Measurements from ENCODE around the gene ACYP2.
A peak's percentile ranks its signal among the peaks of the same experiment; 100 is the strongest.
"Not testable (repeated sequence)": the region's sequence is repeated elsewhere in the genome, so short reads cannot be mapped to it uniquely, and the experiment has no call there.

The ACYP2 gene

DNA sequence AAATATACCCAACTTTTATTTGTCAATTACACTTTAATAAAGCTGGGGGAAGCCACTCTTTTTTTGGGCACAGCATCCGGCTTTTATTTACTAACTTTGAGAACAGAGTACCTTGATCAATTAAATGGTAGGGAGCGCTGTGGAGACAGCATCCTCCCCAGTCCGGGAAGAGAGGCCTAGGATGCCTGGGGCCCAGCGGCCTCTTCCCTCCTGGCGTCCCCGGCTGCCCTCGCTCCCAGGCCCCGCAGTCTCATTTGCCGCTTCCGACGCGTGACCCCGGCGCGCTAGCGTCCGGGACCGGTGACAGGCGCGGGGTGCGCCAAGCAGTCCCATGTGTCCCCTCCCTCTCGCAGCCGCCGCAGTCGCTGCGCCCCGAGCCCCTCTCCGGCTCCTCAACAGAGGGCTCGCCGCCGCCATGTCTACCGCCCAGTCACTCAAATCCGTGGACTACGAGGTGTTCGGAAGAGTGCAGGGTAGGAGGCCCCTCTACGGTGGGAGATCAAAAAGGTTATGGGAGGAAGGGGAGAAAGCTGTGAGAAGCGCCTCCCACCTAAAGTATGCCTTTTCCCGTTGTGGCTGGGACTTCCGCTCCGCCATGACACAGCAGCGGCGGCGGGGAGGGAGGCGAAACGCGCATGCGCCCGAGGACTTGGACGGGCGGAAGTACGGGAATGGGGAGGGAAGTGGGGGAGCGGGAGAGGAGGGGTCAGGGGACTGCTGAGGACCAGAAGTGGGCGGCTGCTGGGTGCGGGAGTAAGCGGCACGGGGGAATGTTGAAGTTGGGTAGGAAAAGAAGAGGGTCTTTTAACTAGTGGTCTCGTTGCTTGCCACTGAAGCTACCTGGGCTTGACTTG is at the start of gene ACYP2:
Gene ACYP2, plus strand, starts transcription at position 332 of the 854 bp plus-strand sequence.
- DNase-seq = peak; percentile 94
- in situ Hi-C loops (cut with MboI; ENCODE audit: low pct_unique_long_range_greater_than_20kb, low sequenced_read_pairs) = no loop called here

DNA sequence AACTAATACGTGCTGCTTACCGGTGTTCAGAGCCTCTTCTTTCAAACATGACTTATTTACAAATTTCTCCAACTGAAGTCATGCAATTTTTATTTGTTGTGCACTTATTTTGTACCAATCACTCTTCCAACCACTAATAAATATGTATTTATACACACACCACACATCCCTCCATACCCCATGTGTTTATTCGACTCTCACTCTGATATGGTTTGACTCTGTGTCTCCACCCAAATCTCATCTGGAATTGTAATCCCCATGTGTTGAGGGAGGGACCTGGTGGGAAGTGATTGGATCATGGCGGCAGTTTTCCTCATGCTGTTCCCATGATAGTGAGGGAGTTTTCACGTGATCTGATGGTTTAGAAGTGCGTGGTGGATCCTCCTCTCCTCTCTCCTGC is 49.5 kb upstream of the ACYP2 start:
- in situ Hi-C loops (cut with MboI; ENCODE audit: low pct_unique_long_range_greater_than_20kb, low sequenced_read_pairs) = no loop called here
- no peak for DNase-seq

DNA sequence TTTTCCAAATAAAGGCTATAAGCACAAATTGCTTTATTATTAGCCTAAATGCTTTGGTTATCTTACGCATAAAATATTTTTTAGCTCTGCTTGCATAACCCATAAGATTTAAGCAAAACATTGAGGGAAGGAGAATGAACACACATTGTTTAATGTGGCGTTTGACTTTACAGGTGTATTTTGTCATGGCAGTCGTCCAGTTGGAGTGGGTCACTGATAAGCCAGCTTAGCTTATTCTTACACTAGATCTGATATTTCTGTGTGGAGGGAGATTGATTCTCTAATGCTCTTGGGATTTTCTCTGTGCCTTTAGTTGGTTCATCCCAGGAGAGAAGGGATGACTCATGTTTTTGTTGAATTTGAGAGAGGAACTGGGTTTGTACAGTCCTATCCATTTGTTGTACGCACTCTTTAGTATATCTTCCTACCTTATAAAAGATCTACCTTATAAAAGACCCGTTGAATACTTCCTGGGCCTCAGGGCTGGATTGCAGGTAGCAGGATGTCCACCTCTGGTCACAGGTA is 47.5 kb upstream of the ACYP2 start:
- in situ Hi-C loops (cut with MboI; ENCODE audit: low pct_unique_long_range_greater_than_20kb, low sequenced_read_pairs) = no loop called here
- DNase-seq = no peak

- DNase-seq; in situ Hi-C loops (cut with MboI; ENCODE audit: low pct_unique_long_range_greater_than_20kb, low sequenced_read_pairs): not testable (repeated sequence)
Measured at GRCh38 chr2:54072483-54072882, 42.9 kb upstream of the ACYP2 start.

- DNase-seq = no peak
- in situ Hi-C loops (cut with MboI; ENCODE audit: low pct_unique_long_range_greater_than_20kb, low sequenced_read_pairs) = no loop called here
Measured at GRCh38 chr2:54073796-54074195, 41.6 kb upstream of the ACYP2 start.

GRCh38 chr2:54074606-54075341 is 40.6 kb upstream of the ACYP2 start:
- in situ Hi-C loops (cut with MboI; ENCODE audit: low pct_unique_long_range_greater_than_20kb, low sequenced_read_pairs) = no loop called here
- DNase-seq = no peak

DNA sequence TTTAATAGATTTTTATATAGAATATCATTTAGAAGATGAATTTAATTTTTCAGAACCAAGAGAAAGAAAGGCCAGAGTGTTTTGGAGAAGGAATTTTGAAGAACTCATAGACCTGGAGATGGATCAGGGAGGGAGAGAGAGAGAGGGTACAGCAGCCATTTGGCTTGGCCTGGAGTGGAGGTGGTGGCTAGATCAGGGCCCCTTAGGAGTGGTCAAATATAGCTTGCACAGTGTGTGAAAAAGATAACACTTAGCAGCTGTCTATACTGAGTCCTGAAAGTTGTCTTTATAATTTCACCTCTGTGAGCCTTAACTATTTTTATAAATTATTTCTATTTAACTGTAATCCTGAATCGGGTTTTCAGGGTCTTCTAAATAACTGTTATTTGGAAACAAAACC is 38.8 kb upstream of the ACYP2 start:
- DNase-seq = no peak
- in situ Hi-C loops (cut with MboI; ENCODE audit: low pct_unique_long_range_greater_than_20kb, low sequenced_read_pairs) = no loop called here

- in situ Hi-C loops (cut with MboI; ENCODE audit: low pct_unique_long_range_greater_than_20kb, low sequenced_read_pairs) = no loop called here
- DNase-seq = peak; percentile 37
Measured at GRCh38 chr2:54077088-54077900, 38.1 kb upstream of the ACYP2 start.

DNA sequence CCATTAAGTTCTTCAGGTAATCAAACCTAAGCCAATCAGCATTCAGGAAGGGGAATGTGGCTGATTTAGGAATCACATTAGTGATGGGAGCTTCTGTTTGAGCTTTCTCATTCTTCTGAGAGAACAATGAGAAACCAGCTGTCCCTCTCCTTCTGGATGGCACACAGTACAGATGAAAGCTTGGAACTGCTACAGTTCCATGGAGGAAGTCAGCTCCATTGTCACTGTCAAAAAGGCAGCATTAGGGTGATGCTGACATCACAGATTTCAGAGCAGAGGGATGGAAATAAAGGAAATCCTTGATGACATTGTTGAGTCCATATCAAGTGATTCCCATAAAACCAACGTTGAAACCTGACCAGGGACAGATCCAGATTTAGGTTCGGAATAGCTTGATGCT is 36.1 kb upstream of the ACYP2 start:
- no peak for DNase-seq
- in situ Hi-C loops (cut with MboI; ENCODE audit: low pct_unique_long_range_greater_than_20kb, low sequenced_read_pairs) = no loop called here

DNA sequence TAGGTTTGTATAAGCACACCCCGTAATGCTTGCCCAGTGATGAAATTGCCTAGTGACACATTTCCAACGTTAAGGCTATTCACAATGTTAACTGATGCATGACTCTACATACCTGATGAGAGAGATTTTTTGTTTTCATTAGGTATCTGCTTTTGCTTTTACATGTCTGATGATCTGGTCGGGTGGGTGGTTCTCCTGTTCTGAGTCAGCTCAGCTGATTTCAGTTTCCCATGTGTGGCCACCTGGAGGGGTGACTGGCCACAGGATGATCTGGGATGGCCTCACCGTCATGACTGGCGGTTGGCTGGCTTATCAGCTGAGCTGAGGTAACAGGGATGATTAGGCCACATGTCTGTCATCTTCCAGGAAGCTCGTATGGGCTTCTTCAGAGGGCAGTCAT is 33.8 kb upstream of the ACYP2 start:
- in situ Hi-C loops (cut with MboI; ENCODE audit: low pct_unique_long_range_greater_than_20kb, low sequenced_read_pairs) = no loop called here

DNA sequence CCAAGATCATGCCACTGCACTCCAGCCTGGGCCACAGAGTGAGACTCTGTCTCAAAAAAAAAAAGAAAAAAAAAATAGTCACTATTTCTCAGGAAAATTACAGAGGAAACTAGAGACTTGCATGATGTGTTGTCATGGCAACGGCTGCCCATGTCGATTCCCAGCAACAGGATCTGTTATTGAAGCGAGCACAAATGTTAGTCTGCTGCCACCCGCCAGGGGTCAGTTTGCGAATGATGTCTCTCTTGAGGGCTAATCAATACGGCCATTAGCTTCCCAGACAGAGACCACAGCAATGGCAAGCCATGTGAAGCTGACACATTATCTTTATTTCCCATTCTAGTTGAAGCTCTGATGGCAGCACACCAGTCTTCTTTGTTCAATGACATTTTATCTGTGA is 32.4 kb upstream of the ACYP2 start:
- in situ Hi-C loops (cut with MboI; ENCODE audit: low pct_unique_long_range_greater_than_20kb, low sequenced_read_pairs) = no loop called here

More for the DNA sequence above, 33.8 kb upstream of the ACYP2 start:
- no peak for DNase-seq

GRCh38 chr2:54083445-54083844 is 32.0 kb upstream of the ACYP2 start:
- in situ Hi-C loops (cut with MboI; ENCODE audit: low pct_unique_long_range_greater_than_20kb, low sequenced_read_pairs) = no loop called here
- DNase-seq = no peak

More for the DNA sequence above, 32.4 kb upstream of the ACYP2 start:
- DNase-seq = no peak

DNA sequence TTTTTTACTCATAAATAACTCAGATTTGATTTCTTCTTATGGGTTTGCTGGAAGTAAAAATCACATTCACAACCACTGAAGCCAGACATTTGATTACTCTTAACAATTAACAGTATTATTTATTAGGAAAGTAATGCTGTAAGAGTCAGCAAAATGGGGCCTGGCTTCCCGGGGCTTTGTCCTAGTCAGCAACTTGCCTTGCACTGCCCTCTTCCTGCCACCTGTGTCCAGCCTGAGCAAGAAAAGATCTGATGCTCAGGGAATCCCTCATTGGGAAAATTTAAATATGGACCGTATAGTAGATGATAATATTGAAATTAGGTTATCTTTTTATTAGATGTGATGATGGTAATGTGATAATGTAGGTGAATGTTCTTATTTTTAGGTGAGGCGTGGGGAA is 30.8 kb upstream of the ACYP2 start:
- DNase-seq = no peak
- in situ Hi-C loops (cut with MboI; ENCODE audit: low pct_unique_long_range_greater_than_20kb, low sequenced_read_pairs) = no loop called here

- no peak for DNase-seq
- in situ Hi-C loops (cut with MboI; ENCODE audit: low pct_unique_long_range_greater_than_20kb, low sequenced_read_pairs) = no loop called here
Measured at GRCh38 chr2:54085069-54085468, 30.3 kb upstream of the ACYP2 start.

DNA sequence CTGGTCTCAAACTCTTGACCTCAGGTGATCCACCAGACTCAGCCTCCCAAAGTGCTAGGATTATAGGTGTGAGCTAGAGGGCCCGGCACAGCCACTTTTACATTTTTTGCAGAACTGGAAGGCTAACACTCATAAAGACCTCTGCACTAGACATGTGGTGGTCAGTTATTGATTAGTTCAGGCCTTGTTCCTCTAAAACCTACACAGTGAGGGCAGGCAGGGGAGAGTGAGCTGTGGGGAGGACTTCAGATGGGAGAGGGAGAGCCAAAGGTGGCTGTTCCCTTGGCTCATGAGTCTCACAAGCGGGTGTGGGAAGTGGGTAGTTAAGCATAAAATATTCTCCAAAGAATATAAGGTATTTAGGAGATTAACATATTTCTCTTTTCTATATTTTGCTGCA is 29.3 kb upstream of the ACYP2 start:
- in situ Hi-C loops (cut with MboI; ENCODE audit: low pct_unique_long_range_greater_than_20kb, low sequenced_read_pairs) = no loop called here

GRCh38 chr2:54088191-54088634 is 27.2 kb upstream of the ACYP2 start:
- in situ Hi-C loops (cut with MboI; ENCODE audit: low pct_unique_long_range_greater_than_20kb, low sequenced_read_pairs) = no loop called here
- no peak for DNase-seq

More for the DNA sequence above, 29.3 kb upstream of the ACYP2 start:
- DNase-seq = no peak

- in situ Hi-C loops (cut with MboI; ENCODE audit: low pct_unique_long_range_greater_than_20kb, low sequenced_read_pairs) = no loop called here
Measured at GRCh38 chr2:54088719-54089118, 26.7 kb upstream of the ACYP2 start.

GRCh38 chr2:54090521-54091117 is 24.8 kb upstream of the ACYP2 start:
- peak; percentile 31 for DNase-seq
- in situ Hi-C loops (cut with MboI; ENCODE audit: low pct_unique_long_range_greater_than_20kb, low sequenced_read_pairs) = no loop called here

More at GRCh38 chr2:54088719-54089118, 26.7 kb upstream of the ACYP2 start:
- DNase-seq = no peak

- no peak for DNase-seq
- in situ Hi-C loops (cut with MboI; ENCODE audit: low pct_unique_long_range_greater_than_20kb, low sequenced_read_pairs) = no loop called here
Measured at GRCh38 chr2:54092940-54093339, 22.5 kb upstream of the ACYP2 start.

Data from KBM-7 (cell line).